GM12891 (cell line): ENCODE results near the gene GPC4.

Source experiments
- DNase-seq: peaks from one replicate; pipeline ENCODE4 v3.0.0; 2011; ENCODE audit warnings: low spot score; ENCODE audit not compliant: insufficient read length
- FAIRE-seq: peaks from 2 replicates; lab custom pipeline; 2011; peaks lifted over from hg19 to GRCh38; lab: Jason Lieb, UNC
- PAX5 ChIP-seq: IDR thresholded peaks from 2 replicates; pipeline ENCODE4 v1.6.1; 2011; ENCODE audit warnings: low read length, moderate library complexity, mild to moderate bottlenecking; ENCODE audit not compliant: insufficient read depth, severe bottlenecking
- POLR2A ChIP-seq: IDR thresholded peaks from 2 replicates; pipeline ENCODE4 v1.6.1; 2011; ENCODE audit warnings: low read depth, low read length, control low read depth
- POLR2AphosphoS5 ChIP-seq: IDR thresholded peaks from 2 replicates; pipeline ENCODE4 v1.6.1; 2011; ENCODE audit warnings: low read depth, low read length, control low read depth
- POU2F2 ChIP-seq: IDR thresholded peaks from 2 replicates; pipeline ENCODE4 v1.6.1; 2011; ENCODE audit warnings: low read depth, mild to moderate bottlenecking, control low read depth, low read length, moderate library complexity
- SPI1 ChIP-seq: IDR thresholded peaks from 2 replicates; pipeline ENCODE4 v1.6.1; 2011; ENCODE audit warnings: low read depth, low read length, control low read depth
- TAF1 ChIP-seq: IDR thresholded peaks from 2 replicates; pipeline ENCODE4 v1.6.1; 2011; ENCODE audit warnings: low read depth, low read length, control low read depth

Gene GPC4

GRCh38 chrX:133314281-133314680 is 101.0 kb downstream of the GPC4 start:
- DNase-seq (no peak), FAIRE-seq (no peak)
- TF ChIP-seq PAX5 (no peak), SPI1 (no peak), POLR2AphosphoS5 (no peak), TAF1 (no peak), POLR2A (no peak), POU2F2 (no peak)

DNA sequence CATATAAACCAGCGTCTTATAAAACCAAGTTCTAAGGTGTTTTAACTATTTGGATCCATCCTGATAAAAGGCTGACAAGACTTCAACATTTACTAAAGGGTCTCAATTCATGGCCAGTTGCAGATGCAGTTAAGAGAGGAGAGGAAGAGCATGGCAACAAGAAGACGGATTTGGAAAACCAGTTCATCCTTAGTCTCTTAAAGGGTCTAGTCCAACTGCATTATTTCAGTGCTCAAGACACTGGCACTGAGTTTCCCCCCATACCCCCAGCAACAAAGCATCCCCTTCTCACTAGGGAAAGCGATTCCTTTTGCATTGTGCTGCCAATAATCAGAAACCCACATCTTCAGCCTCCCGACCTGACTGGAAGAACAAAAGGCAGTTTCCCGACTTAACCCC is 106.8 kb downstream of the GPC4 start:
- DNase-seq = no peak
- TF ChIP-seq TAF1 (no peak), POLR2A (no peak), SPI1 (no peak), PAX5 (no peak), POU2F2 (no peak), POLR2AphosphoS5 (no peak)
- FAIRE-seq = no peak

DNA sequence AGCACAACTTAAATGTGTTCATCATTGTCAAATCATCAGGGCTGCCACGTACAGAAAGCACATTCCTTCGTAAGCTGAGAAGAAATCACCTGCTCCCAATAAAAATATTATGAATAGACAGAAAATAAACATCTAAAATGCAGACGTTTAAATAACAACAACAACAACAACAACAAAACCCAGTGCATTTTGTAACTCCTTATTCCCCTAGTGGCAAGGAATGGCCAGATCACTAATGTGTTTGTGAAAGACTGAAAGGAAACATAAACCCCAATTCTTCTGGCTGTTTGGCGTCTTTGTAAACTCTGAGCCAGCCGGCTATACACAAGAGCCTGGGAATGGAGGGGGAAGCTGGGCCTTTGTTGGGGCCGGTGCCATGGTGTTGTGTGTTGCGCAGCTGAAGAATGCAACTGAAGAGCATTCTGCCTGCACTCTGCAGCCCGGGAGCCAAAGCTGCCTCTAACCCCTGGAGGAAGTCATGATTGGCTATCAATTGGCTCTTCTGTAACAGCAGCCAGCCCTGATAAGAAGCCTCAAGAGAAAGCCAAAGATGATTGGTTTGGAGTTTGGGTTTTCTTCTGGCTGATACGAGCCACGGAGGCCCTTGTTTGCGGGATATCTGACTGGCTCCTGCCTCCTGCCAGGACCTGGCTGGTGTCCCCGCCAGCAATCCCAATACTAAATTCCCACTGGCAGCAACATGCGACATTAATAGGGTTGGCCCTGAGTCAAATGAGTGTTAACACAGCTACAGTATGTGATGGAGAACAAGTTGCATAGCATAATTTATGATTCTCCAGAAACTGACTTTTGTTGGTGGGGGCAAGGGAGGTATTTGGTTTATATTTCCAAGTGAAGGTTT is 107.4 kb downstream of the GPC4 start:
- no peak for FAIRE-seq
- DNase-seq = no peak
- no peak for TF ChIP-seq SPI1
- no peak for TF ChIP-seq POU2F2
- TF ChIP-seq POLR2AphosphoS5 = no peak
- TF ChIP-seq TAF1 = no peak
- no peak for TF ChIP-seq POLR2A
- TF ChIP-seq PAX5 = no peak

GRCh38 chrX:133307094-133307493 is 108.2 kb downstream of the GPC4 start:
- no peak for DNase-seq
- no peak for FAIRE-seq
- TF ChIP-seq TAF1 = no peak
- TF ChIP-seq POU2F2 = no peak
- TF ChIP-seq POLR2A = no peak
- no peak for TF ChIP-seq SPI1
- TF ChIP-seq PAX5 = no peak
- no peak for TF ChIP-seq POLR2AphosphoS5

GRCh38 chrX:133306316-133306715 is 109.0 kb downstream of the GPC4 start:
- no peak for DNase-seq
- TF ChIP-seq POLR2AphosphoS5 = no peak
- no peak for TF ChIP-seq TAF1
- TF ChIP-seq PAX5 = no peak
- no peak for TF ChIP-seq POU2F2
- no peak for TF ChIP-seq POLR2A
- TF ChIP-seq SPI1 = no peak
- no peak for FAIRE-seq

GRCh38 chrX:133305348-133305747 is 109.9 kb downstream of the GPC4 start:
- TF ChIP-seq TAF1 = no peak
- no peak for TF ChIP-seq PAX5
- no peak for TF ChIP-seq POU2F2
- no peak for TF ChIP-seq POLR2AphosphoS5
- TF ChIP-seq SPI1 = no peak
- TF ChIP-seq POLR2A = no peak
- DNase-seq (no peak), FAIRE-seq (no peak)

DNA sequence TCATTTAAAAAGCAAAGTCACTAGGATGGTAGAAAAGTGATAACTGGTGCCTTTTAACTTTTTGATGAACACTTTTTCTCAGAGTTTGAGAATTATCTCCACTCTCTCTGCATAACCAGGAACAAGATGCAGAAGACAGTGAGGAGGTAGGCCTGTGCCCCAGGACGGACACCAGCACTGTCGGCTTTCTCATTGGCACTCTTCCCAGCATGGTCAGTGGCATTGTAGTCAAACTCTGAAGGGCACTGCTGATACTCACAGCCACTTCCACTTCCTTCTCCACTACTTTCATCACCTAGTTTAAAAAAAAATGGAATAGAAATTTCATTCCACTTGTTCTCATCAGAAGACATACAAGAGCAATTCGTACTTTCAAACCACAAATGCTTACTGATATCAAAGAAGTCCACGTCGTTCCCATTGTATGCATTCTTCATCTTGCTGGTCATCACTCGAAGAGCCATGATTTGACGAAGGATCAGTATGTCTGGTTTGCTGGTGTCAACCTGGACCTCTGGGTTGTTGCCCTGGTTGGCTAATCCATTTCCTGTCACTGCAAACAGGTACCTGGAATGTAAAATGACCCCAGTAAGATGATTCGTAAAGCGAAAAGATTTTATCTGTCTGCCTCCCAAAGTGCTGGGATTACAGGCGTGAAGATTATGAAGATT is 112.4 kb downstream of the GPC4 start:
- FAIRE-seq (no peak), DNase-seq (no peak)
- TF ChIP-seq PAX5 (no peak), POLR2A (no peak), SPI1 (no peak), TAF1 (no peak), POLR2AphosphoS5 (no peak), POU2F2 (no peak)

DNA sequence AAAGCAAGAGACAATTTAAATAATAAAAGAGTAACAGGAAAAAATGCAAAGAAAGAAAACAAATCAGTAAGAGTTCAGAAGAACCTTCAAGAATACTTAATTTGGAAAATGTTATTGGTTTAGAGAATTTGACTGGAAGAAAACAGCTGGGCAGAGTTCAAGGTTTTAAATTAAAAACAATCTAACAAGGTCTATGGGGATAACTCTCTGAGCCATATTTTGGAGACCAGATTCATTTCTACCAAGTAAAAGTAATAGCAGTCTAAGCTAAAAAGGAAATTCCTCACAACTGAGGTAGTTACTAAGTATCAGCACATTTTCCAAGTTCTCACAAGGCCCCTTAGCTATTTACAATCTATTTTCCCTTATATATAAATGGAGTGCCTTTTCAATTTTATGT is 114.7 kb downstream of the GPC4 start:
- DNase-seq = no peak
- TF ChIP-seq SPI1 (no peak), POLR2AphosphoS5 (no peak), POLR2A (no peak), TAF1 (no peak), PAX5 (no peak), POU2F2 (no peak)
- no peak for FAIRE-seq

DNA sequence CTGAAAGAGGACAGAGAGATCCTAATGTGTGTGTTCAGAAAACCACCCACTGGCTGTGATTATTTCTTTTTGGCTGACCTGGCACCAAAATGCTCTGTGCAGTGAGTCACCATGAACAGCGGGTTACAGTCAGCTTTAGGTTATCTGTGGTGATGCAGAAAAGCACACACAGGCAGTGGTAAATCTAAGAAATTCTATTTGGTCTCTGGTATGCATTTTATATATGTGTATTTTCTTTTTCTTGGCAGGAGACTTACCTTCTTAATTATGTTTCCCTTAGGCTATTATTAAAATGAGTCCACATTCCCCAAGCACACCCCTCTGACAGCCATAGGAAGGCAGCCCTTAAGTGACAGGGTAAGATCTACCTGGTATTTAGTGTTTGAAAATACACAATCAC is 118.0 kb downstream of the GPC4 start:
- DNase-seq = no peak
- no peak for FAIRE-seq
- TF ChIP-seq TAF1 (no peak), POU2F2 (no peak)
